GM12878 (cell line): Measurements from ENCODE around the gene MNAT1. TPM values are rescaled to one million over a fixed set of nuclear protein-coding genes. Genes with fewer than 3 reads are reported as not detected.

Experiments
- ATAC-seq: fragments of 200-7000 bp; cut with Tn5 transposase; 3 replicates; pipeline ENCODE4 v1.9.1; 2020; ENCODE audit warnings: mild to moderate bottlenecking, moderate library complexity
- BruUV-seq: library from RNA; stranded (reverse); fragments of 400-500 nt; replicated peaks from 2 replicates; lab custom pipeline; 2021; lab: Mats Ljungman, UMichigan
- CTCF ChIA-PET: fragments of 300-600 bp; sonication (Branson Sonifier 250); formaldehyde crosslinking; extraction: SDS; loops from one replicate; lab custom pipeline; 2021; ENCODE audit warnings: inconsistent platforms; lab: Yijun Ruan, JAX
- POLR2A ChIA-PET: fragments of 350-600 bp; formaldehyde crosslinking; extraction: SDS; loops from one replicate; lab custom pipeline; 2021; ENCODE audit warnings: inconsistent platforms; lab: Charles Lee
- RAD21 ChIA-PET: fragments of 300-600 bp; sonication (Branson Sonifier 250); formaldehyde crosslinking; loops from one replicate; lab custom pipeline; 2023; ENCODE audit warnings: antibody characterized with exemption; ENCODE audit not compliant: unreplicated experiment; lab: Charles Lee
- SMC1A ChIA-PET: fragments of 300-600 bp; sonication (Branson Sonifier 250); formaldehyde crosslinking; loops from one replicate; lab custom pipeline; 2023; ENCODE audit not compliant: unreplicated experiment, uncharacterized antibody; lab: Charles Lee
- DNase-seq: peaks from one replicate; pipeline ENCODE4 v3.0.0-alpha.2; 2011; ENCODE audit warnings: low read depth, low spot score
- FAIRE-seq: peaks from 3 replicates; lab custom pipeline; 2011; peaks lifted over from hg19 to GRCh38; lab: Jason Lieb, UNC
- H2AFZ ChIP-seq: 2 replicates; pipeline ENCODE4 v1.6.0; 2011; ENCODE audit warnings: low read depth, low read length, control low read depth; ENCODE audit not compliant: control insufficient read depth
- H3K27ac ChIP-seq: 2 replicates; pipeline ENCODE4 v1.5.1; 2011; ENCODE audit warnings: control low read depth; ENCODE audit not compliant: control insufficient read depth, insufficient read depth
- H3K27me3 ChIP-seq, 2 experiments: replicated peaks in 1 of 2; 2 replicates each; pipeline versions ENCODE4 v1.6.0 to v1.6.1; 2011; ENCODE audit warnings: low read length in 1 of 2; ENCODE audit not compliant: control insufficient read depth in 2 of 2, insufficient read depth in 2 of 2
- H3K36me3 ChIP-seq, 2 experiments: 2 replicates each; pipeline ENCODE4 v1.5.1; 2011; ENCODE audit warnings: low read length in 1 of 2; ENCODE audit not compliant: control insufficient read depth in 2 of 2, insufficient read depth in 2 of 2
- H3K4me1 ChIP-seq: 2 replicates; pipeline ENCODE4 v1.6.1; 2011; ENCODE audit warnings: mild to moderate bottlenecking, low read length, moderate library complexity, mixed read lengths; ENCODE audit not compliant: control insufficient read depth, insufficient read depth
- H3K4me2 ChIP-seq: 2 replicates; pipeline ENCODE4 v1.6.0; 2011; ENCODE audit warnings: control low read depth; ENCODE audit not compliant: control insufficient read depth, insufficient read depth
- H3K4me3 ChIP-seq: fragments of 200-600 bp; sonication (generic); 2 replicates; pipeline ENCODE4 v1.5.1; 2016
- H3K79me2 ChIP-seq: 2 replicates; pipeline ENCODE4 v1.6.0; 2011; ENCODE audit warnings: low read length; ENCODE audit not compliant: control insufficient read depth, insufficient read depth
- H3K9ac ChIP-seq: 2 replicates; pipeline ENCODE4 v1.8.0; 2011; ENCODE audit warnings: low read length, control low read depth, mixed read lengths; ENCODE audit not compliant: control insufficient read depth, insufficient read depth
- H3K9me3 ChIP-seq: replicated peaks from 3 replicates; pipeline ENCODE4 v1.5.1; 2011; ENCODE audit warnings: mild to moderate bottlenecking, low read length; ENCODE audit not compliant: control insufficient read depth, insufficient read depth
- H4K20me1 ChIP-seq: 2 replicates; pipeline ENCODE4 v1.6.0; 2011; ENCODE audit not compliant: control insufficient read depth, insufficient read depth
- ATF7 ChIP-seq: fragments of 450-650 bp; IDR thresholded peaks from 2 replicates; pipeline ENCODE4 v1.6.1; 2016; ENCODE audit warnings: low read depth, mild to moderate bottlenecking
- BMI1 ChIP-seq: fragments of 450-650 bp; IDR thresholded peaks from 2 replicates; pipeline ENCODE4 v1.6.1; 2016; ENCODE audit warnings: mild to moderate bottlenecking, moderate library complexity, borderline replicate concordance
- GATAD2B ChIP-seq: fragments of 450-650 bp; conservative IDR thresholded peaks from 2 replicates; pipeline ENCODE4 v1.6.1; 2017; ENCODE audit warnings: low read depth, mild to moderate bottlenecking, moderate library complexity
- MTA3 ChIP-seq: IDR thresholded peaks from 2 replicates; pipeline ENCODE4 v1.6.1; 2012; ENCODE audit warnings: low read length, inconsistent platforms, borderline replicate concordance
- PAX5 ChIP-seq: IDR thresholded peaks from 2 replicates; pipeline ENCODE4 v1.6.1; 2011; ENCODE audit warnings: low read depth, low read length, borderline replicate concordance
- RAD21 ChIP-seq: IDR thresholded peaks from 2 replicates; pipeline ENCODE4 v1.6.1; 2011; ENCODE audit warnings: mild to moderate bottlenecking, low read depth, low read length, moderate library complexity; ENCODE audit not compliant: insufficient read depth
- ZNF622 ChIP-seq: fragments of 450-650 bp; IDR thresholded peaks from 2 replicates; pipeline ENCODE4 v1.6.1; 2017; ENCODE audit warnings: mild to moderate bottlenecking, inconsistent platforms
- WGBS: methylation state at CpG from one replicate; pipeline ENCODE4 v1.1.6; 2016; ENCODE audit warnings: low lambda C conversion rate; ENCODE audit not compliant: insufficient replicate concordance, insufficient coverage; ENCODE audit errors: missing lambda C conversion rate; 5-methylcytosine and 5-hydroxymethylcytosine counted together
- in situ Hi-C: fragments of 300-500 bp; cut with MboI; formaldehyde crosslinking; loops from 9 replicates; pipeline ENCODE4 v1.14.3; 2018; ENCODE audit warnings: mixed read lengths
- intact Hi-C: fragments of 100-400 bp; cut with micrococcal nuclease; formaldehyde crosslinking; loops from one replicate; pipeline ENCODE4 v1.14.2; 2022; ENCODE audit not compliant: unreplicated experiment
- polyA plus RNA-seq, 11 experiments: library from polyadenylated mRNA; depleted of rRNA in 4 of 11; unstranded in 6 of 11; stranded (reverse) in 5 of 11; fragments of >200 nt; fragmentation: Nextera tagmentation in 4 of 11; fragmentation: Illumina TruSeq in 1 of 11; extraction: Ambion mirVana in 4 of 11; extraction: Trizol in 1 of 11; gene quantifications; 1 replicate in 1 of 11; 2 replicates in 10 of 11; pipeline versions ENCODE4 v1.2.1 to v1.2.3, GENCODE V29; 2011 to 2016; ENCODE audit warnings: inconsistent platforms in 2 of 11, missing spikeins in 2 of 11, low read depth in 1 of 11
- total RNA-seq, 4 experiments: library from RNA; depleted of rRNA in 3 of 4; stranded (reverse); fragments of >200 nt in 3 of 4; fragmentation: Illumina TruSeq in 1 of 4; extraction: Trizol in 1 of 4; gene quantifications; 2 replicates each; pipeline versions ENCODE4 v1.2.1 to v1.2.3, GENCODE V29; 2013 to 2021
- TF ChIP-seq, protein P1 (sequence below): IDR thresholded peaks from 2 replicates; pipeline ENCODE4 v1.6.1; 2011; ENCODE audit warnings: borderline replicate concordance, low read depth, mild to moderate bottlenecking, moderate library complexity, mixed read lengths, low read length; ENCODE audit not compliant: insufficient read depth; ENCODE audit errors: extremely low read length
- TF ChIP-seq, protein P2 (sequence below), 3 experiments: IDR thresholded peaks in 2 of 3; conservative IDR thresholded peaks in 1 of 3; 2 replicates each; pipeline ENCODE4 v1.5.1; 2011; ENCODE audit warnings: low read depth in 3 of 3, low read length in 3 of 3, mild to moderate bottlenecking in 3 of 3, control low read depth in 2 of 3, moderate library complexity in 2 of 3, inconsistent platforms in 1 of 3, mixed read lengths in 1 of 3; ENCODE audit not compliant: control insufficient read depth in 2 of 3, insufficient read depth in 1 of 3; ENCODE audit errors: extremely low read depth in 1 of 3

Gene MNAT1
- total and polyA plus RNA-seq, 10 of the 15 experiments (the other 5 are each of a cell fraction or from before 2014, with no cell fraction given) = 26.5 to 67.4 (median 40.8) TPM

DNA sequence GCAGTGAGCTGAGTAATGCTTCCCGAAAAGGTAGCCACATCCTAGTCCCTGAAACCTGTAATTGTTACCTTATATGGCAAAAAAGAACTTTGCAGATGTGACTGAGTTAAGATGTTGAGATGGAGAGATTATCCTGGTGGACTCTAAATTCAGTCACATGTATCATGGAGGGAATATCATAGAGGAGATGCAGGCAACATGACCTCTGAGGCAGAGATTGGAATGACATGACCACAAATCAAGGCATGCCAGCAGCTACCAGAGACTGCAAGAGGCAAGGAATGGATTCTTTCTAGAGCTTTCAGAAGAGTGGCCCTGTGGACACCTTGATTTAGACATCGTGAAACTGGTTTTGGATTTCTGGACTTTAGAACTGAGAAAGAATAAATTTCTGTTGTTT lies 265.0 kb downstream of the MNAT1 start:
- no peak for FAIRE-seq
- H3K27ac ChIP-seq = no peak overlapping the region
- H3K4me2 ChIP-seq = no peak overlapping the region
- H3K9ac ChIP-seq = no peak overlapping the region
- in situ Hi-C loops (no loop called here), intact Hi-C loops (no loop called here)
- CTCF ChIA-PET = no interaction called here
- POLR2A ChIA-PET = no interaction called here
- H3K9me3 ChIP-seq = no peaks in the 10 kb centered on the region
- H3K36me3 ChIP-seq = no peaks in the 10 kb centered on the region
- H3K27me3 ChIP-seq = no peaks in the 10 kb centered on the region
- no peak for ATAC-seq
- no peak overlapping the region for H3K4me3 ChIP-seq
- no peaks in the 10 kb centered on the region for H3K79me2 ChIP-seq
- BruUV-seq = no TSS peak
- 87% methylated on average over 2 of the region's 2 CpGs for WGBS
- TF ChIP-seq PAX5 = no peak
- no peak for TF ChIP-seq BMI1
- no peak for TF ChIP-seq ZNF622
- TF ChIP-seq, protein P1, sequence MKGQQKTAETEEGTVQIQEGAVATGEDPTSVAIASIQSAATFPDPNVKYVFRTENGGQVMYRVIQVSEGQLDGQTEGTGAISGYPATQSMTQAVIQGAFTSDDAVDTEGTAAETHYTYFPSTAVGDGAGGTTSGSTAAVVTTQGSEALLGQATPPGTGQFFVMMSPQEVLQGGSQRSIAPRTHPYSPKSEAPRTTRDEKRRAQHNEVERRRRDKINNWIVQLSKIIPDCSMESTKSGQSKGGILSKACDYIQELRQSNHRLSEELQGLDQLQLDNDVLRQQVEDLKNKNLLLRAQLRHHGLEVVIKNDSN = no peak
- TF ChIP-seq MTA3 = no peak
- no peak for TF ChIP-seq GATAD2B
- TF ChIP-seq RAD21 = no peak
- no peak for TF ChIP-seq ATF7
- TF ChIP-seq, protein P2, sequence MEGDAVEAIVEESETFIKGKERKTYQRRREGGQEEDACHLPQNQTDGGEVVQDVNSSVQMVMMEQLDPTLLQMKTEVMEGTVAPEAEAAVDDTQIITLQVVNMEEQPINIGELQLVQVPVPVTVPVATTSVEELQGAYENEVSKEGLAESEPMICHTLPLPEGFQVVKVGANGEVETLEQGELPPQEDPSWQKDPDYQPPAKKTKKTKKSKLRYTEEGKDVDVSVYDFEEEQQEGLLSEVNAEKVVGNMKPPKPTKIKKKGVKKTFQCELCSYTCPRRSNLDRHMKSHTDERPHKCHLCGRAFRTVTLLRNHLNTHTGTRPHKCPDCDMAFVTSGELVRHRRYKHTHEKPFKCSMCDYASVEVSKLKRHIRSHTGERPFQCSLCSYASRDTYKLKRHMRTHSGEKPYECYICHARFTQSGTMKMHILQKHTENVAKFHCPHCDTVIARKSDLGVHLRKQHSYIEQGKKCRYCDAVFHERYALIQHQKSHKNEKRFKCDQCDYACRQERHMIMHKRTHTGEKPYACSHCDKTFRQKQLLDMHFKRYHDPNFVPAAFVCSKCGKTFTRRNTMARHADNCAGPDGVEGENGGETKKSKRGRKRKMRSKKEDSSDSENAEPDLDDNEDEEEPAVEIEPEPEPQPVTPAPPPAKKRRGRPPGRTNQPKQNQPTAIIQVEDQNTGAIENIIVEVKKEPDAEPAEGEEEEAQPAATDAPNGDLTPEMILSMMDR (IDR thresholded peaks at IDR 0.05 in 2 of 3, conservative IDR thresholded peaks at IDR 0.05 in 1 of 3; ENCODE audit: control insufficient read depth in 2 of 3, extremely low read depth in 1 of 3, insufficient read depth in 1 of 3, low read depth in 3 of 3, low read length in 3 of 3) = no peak
- DNase-seq = no peak
- SMC1A ChIA-PET = no interaction called here
- H2AFZ ChIP-seq = no peak overlapping the region
- H4K20me1 ChIP-seq = no peaks in the 10 kb centered on the region
- RAD21 ChIA-PET = no interaction called here
- H3K4me1 ChIP-seq = no peaks in the 10 kb centered on the region
